HEK293T (cell line): Measurements from ENCODE around the gene VRK3.

Experiments used
- CTCF ChIA-PET: fragments of 350-600 bp; formaldehyde crosslinking; extraction: SDS; loops from one replicate; lab custom pipeline; 2021; ENCODE audit warnings: antibody characterized with exemption, inconsistent platforms; lab: Yijun Ruan, JAX
- POLR2A ChIA-PET: fragments of 350-600 bp; formaldehyde crosslinking; extraction: SDS; loops from one replicate; lab custom pipeline; 2020; ENCODE audit warnings: antibody characterized with exemption, inconsistent platforms; lab: Yijun Ruan, JAX
- DNase-seq: peaks from one replicate; pipeline ENCODE4 v3.0.0; 2012; ENCODE audit warnings: mixed read lengths; ENCODE audit errors: extremely low spot score
- ARNT ChIP-seq: fragments of 450-650 bp; IDR thresholded peaks from 2 replicates; pipeline ENCODE4 v1.6.1; 2017; ENCODE audit warnings: mild to moderate bottlenecking
- BHLHE40 ChIP-seq: fragments of 450-650 bp; IDR thresholded peaks from 2 replicates; pipeline ENCODE4 v1.6.1; 2016; ENCODE audit warnings: mild to moderate bottlenecking, moderate library complexity, borderline replicate concordance
- CTBP1 ChIP-seq: fragments of 450-650 bp; IDR thresholded peaks from 2 replicates; pipeline ENCODE4 v1.6.1; 2016; ENCODE audit warnings: borderline replicate concordance
- ELF4 ChIP-seq: fragments of 450-650 bp; IDR thresholded peaks from 2 replicates; pipeline ENCODE4 v1.6.1; 2017; ENCODE audit warnings: antibody characterized with exemption
- FOXA1 ChIP-seq: fragments of 450-650 bp; IDR thresholded peaks from 2 replicates; pipeline ENCODE4 v1.6.1; 2016; ENCODE audit warnings: mild to moderate bottlenecking
- FOXK2 ChIP-seq: fragments of 450-650 bp; IDR thresholded peaks from 2 replicates; pipeline ENCODE4 v1.6.1; 2016; ENCODE audit warnings: mild to moderate bottlenecking
- FOXM1 ChIP-seq: fragments of 450-650 bp; IDR thresholded peaks from 2 replicates; pipeline ENCODE4 v1.6.1; 2017; ENCODE audit warnings: mild to moderate bottlenecking, borderline replicate concordance
- HDGF ChIP-seq: fragments of 450-650 bp; IDR thresholded peaks from 2 replicates; pipeline ENCODE4 v1.6.1; 2017; ENCODE audit warnings: antibody characterized with exemption, borderline replicate concordance
- L3MBTL2 ChIP-seq: fragments of 450-650 bp; conservative IDR thresholded peaks from 2 replicates; pipeline ENCODE4 v1.6.1; 2016; ENCODE audit warnings: mild to moderate bottlenecking
- LEF1 ChIP-seq: fragments of 450-650 bp; IDR thresholded peaks from 2 replicates; pipeline ENCODE4 v1.6.1; 2017; ENCODE audit warnings: mild to moderate bottlenecking, borderline replicate concordance
- NFRKB ChIP-seq: fragments of 450-650 bp; IDR thresholded peaks from 2 replicates; pipeline ENCODE4 v1.6.1; 2016; ENCODE audit warnings: mild to moderate bottlenecking, moderate library complexity
- PKNOX1 ChIP-seq: fragments of 450-650 bp; IDR thresholded peaks from 2 replicates; pipeline ENCODE4 v1.6.1; 2016
- SP1 ChIP-seq: fragments of 450-650 bp; IDR thresholded peaks from 2 replicates; pipeline ENCODE4 v1.6.1; 2017
- SUZ12 ChIP-seq: fragments of 450-650 bp; IDR thresholded peaks from 2 replicates; pipeline ENCODE4 v1.6.1; 2016; ENCODE audit warnings: mild to moderate bottlenecking
- TARDBP ChIP-seq: fragments of 450-650 bp; IDR thresholded peaks from 2 replicates; pipeline ENCODE4 v1.6.1; 2016
- ZNF384 ChIP-seq: fragments of 450-650 bp; IDR thresholded peaks from 2 replicates; pipeline ENCODE4 v1.6.1; 2016

VRK3 gene

DNA sequence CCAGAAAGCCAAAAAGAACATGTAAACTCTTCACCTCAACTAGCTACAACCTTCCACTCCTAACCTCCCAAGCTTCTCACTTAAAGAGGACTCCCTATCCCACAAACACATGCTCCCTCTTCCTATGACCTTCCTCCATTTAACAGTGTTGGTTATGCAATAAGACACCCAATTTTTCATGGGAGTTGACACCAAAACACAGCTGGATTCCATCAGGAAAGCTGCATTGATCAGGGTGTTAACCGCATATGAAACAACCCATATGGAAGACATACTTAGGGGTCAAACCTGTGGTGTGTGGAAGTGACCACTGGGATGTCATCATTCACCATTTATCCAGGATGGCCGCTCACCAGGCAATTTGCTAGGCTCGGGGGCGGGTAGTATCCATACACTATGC lies 22.5 kb upstream of the VRK3 start:
- DNase-seq: no peak
- TF ChIP-seq ZNF384 (no peak), NFRKB (no peak), TARDBP (no peak), ELF4 (no peak), FOXM1 (no peak), CTBP1 (no peak), LEF1 (no peak), FOXA1 (no peak), SP1 (no peak), L3MBTL2 (no peak), SUZ12 (no peak), PKNOX1 (no peak), BHLHE40 (no peak), FOXK2 (no peak), HDGF (no peak)
- ChIA-PET CTCF (interaction anchor here (0.7 kb wide), 1 partner anchor 165 kb away, joined by 5 read pairs; no protein-coding TSS in a partner anchor), POLR2A (no interaction called here)

DNA sequence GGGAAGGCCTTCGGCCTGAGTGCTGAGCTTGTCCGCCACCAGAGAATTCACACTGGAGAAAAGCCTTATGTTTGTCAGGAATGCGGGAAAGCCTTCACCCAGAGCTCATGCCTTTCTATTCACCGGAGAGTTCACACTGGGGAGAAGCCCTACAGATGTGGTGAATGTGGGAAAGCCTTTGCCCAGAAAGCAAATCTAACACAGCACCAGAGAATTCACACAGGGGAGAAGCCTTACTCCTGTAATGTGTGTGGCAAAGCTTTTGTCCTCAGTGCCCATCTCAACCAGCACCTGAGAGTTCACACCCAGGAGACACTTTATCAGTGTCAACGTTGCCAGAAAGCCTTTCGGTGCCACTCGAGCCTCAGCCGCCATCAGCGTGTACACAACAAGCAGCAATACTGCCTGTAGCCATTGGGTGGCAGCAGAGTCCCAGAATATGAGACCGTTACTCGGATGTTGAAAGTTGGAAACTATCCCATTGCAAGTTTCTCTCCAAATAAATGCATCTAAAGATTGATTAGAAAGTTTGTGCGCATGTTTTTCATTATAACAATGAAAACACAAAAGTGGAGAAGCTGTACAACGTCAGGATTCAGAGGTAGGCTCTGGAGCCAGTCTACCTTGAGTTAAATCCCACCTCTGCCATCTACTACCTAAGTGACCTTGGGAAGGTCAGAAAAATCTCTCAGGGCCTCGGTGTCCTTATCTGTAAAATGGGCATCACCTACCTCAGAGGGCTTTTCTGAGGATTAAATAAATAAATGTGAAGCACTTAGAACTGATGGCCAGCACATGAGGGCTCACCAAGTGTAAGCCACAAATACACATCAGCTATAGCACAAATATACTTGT lies 21.7 kb upstream of the VRK3 start:
- TF ChIP-seq PKNOX1: no peak
- no peak for TF ChIP-seq SUZ12
- no peak for TF ChIP-seq L3MBTL2
- no peak for TF ChIP-seq ELF4
- TF ChIP-seq SP1: no peak
- CTCF ChIA-PET: interaction anchor here (0.7 kb wide), 1 partner anchor 45 kb away, joined by 4 read pairs; no protein-coding TSS in a partner anchor
- POLR2A ChIA-PET: no interaction called here
- peak; percentile 48 for DNase-seq

GRCh38 chr19:50044922-50045321 lies 19.8 kb upstream of the VRK3 start:
- ChIA-PET CTCF (no interaction called here), POLR2A (no interaction called here)
- DNase-seq: no peak
- TF ChIP-seq CTBP1 (no peak), ARNT (no peak), PKNOX1 (no peak), HDGF (no peak), TARDBP (no peak), LEF1 (no peak)

GRCh38 chr19:50043967-50044366 lies 18.8 kb upstream of the VRK3 start:
- TF ChIP-seq FOXM1 (no peak), TARDBP (no peak), BHLHE40 (no peak), FOXA1 (no peak), SUZ12 (no peak)
- DNase-seq: no peak
- POLR2A ChIA-PET: no interaction called here
- CTCF ChIA-PET: no interaction called here

GRCh38 chr19:50042363-50043024 lies 17.3 kb upstream of the VRK3 start:
- CTCF ChIA-PET: no interaction called here
- TF ChIP-seq NFRKB (no peak), ZNF384 (no peak), SP1 (no peak), HDGF (no peak), ARNT (no peak), FOXM1 (no peak), TARDBP (no peak), L3MBTL2 (no peak), BHLHE40 (no peak), LEF1 (no peak), FOXK2 (no peak), CTBP1 (no peak), PKNOX1 (no peak), FOXA1 (no peak), SUZ12 (no peak), ELF4 (no peak)
- DNase-seq: no peak
- POLR2A ChIA-PET: no interaction called here

DNA sequence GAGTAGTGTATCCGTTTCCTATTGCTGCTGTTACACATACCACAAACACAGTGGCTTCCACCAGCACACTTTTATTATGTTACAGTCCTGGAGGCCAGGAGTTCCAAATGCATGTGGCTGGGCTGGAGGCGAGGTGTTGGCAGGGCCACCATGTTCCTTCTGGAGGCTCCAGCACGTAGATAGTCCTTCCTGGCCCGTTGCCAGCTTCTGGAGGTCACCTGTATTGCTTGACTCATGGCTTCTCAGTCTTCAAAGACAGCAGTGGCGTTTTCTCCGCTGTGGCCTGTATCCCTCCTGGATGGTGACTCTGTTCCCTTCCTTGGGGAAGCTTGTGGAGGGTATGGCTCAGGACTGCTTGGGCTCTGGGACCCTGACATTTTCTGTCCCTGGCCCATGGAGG lies 15.8 kb upstream of the VRK3 start:
- ChIA-PET CTCF (no interaction called here), POLR2A (no interaction called here)
- TF ChIP-seq ELF4 (no peak), FOXK2 (no peak), SP1 (no peak), FOXM1 (no peak), HDGF (no peak), SUZ12 (no peak), NFRKB (no peak), CTBP1 (no peak)

More for the DNA sequence above, 15.8 kb upstream of the VRK3 start:
- DNase-seq: no peak
